ENCODE data around the gene RAD51B. TPM values are rescaled to one million over a fixed set of nuclear protein-coding genes. Genes with fewer than 3 reads are reported as not detected.

Gene RAD51B
- total and polyA plus RNA-seq, 4 donors, result 2.5 to 95.0 (median 9.6) TPM

GRCh38 chr14:68262567-68262966 is 443.0 kb downstream of the RAD51B start:
- H3K9me3 ChIP-seq (ENCODE audit: control insufficient read depth in 4 of 4, insufficient read depth in 3 of 4, low read length in 3 of 4), result no peaks in the 10 kb centered on the region
- no peak overlapping the region for H3K27ac ChIP-seq (ENCODE audit: low read depth in 1 of 2, low read length in 1 of 2)
- no peak for TF ChIP-seq CTCF (IDR thresholded peaks at IDR 0.05; ENCODE audit: control extremely low read depth, extremely low read depth)
- ATAC-seq (ENCODE audit: insufficient read depth, low FRiP score) (no peak), DNase-seq (no peak)
- WGBS, 2 donors, result 84 to 85% methylated on average over 3 of the region's 3 CpGs
- H3K9ac ChIP-seq (ENCODE audit: insufficient read depth in 1 of 2, low read length in 2 of 2), result no peak overlapping the region
- H3K4me3 ChIP-seq, result no peak overlapping the region
- H3K4me1 ChIP-seq (ENCODE audit: control insufficient read depth in 5 of 5, insufficient read depth in 5 of 5, low read length in 5 of 5), result peaks cover 3 to 56% (median 8%) of the 10 kb centered on the region in 5 donors
- H3K36me3 ChIP-seq (ENCODE audit: control insufficient read depth in 4 of 4, insufficient read depth in 4 of 4, low read length in 4 of 4), result no peaks in the 10 kb centered on the region
- H3K27me3 ChIP-seq (ENCODE audit: control insufficient read depth in 3 of 3, insufficient read depth in 3 of 3, low read length in 2 of 3), result no peaks in the 10 kb centered on the region

GRCh38 chr14:68263563-68264259 is 444.1 kb downstream of the RAD51B start:
- peak overlapping the region in 1 of 2 donors; percentile 9 for H3K27ac ChIP-seq (ENCODE audit: low read depth in 1 of 2, low read length in 1 of 2)
- no peak for TF ChIP-seq CTCF (IDR thresholded peaks at IDR 0.05; ENCODE audit: control extremely low read depth, extremely low read depth)
- H3K27me3 ChIP-seq (ENCODE audit: control insufficient read depth in 3 of 3, insufficient read depth in 3 of 3, low read length in 2 of 3), result no peaks in the 10 kb centered on the region
- no peak overlapping the region for H3K9ac ChIP-seq (ENCODE audit: insufficient read depth in 1 of 2, low read length in 2 of 2)
- H3K4me3 ChIP-seq, result no peak overlapping the region
- no peaks in the 10 kb centered on the region for H3K36me3 ChIP-seq (ENCODE audit: control insufficient read depth in 4 of 4, insufficient read depth in 4 of 4, low read length in 4 of 4)
- no peaks in the 10 kb centered on the region for H3K9me3 ChIP-seq (ENCODE audit: control insufficient read depth in 4 of 4, insufficient read depth in 3 of 4, low read length in 3 of 4)
- WGBS, 2 donors, result 66 to 77% methylated on average over 3 of the region's 3 CpGs
- ATAC-seq (ENCODE audit: insufficient read depth, low FRiP score) (no peak), DNase-seq (peak in 2 of 3 donors; percentile 95)
- peaks cover 3 to 67% (median 19%) of the 10 kb centered on the region in 5 donors for H3K4me1 ChIP-seq (ENCODE audit: control insufficient read depth in 5 of 5, insufficient read depth in 5 of 5, low read length in 5 of 5)

GRCh38 chr14:68264260-68264569 is 444.6 kb downstream of the RAD51B start:
- DNase-seq, result no peak
- H3K9ac ChIP-seq (ENCODE audit: insufficient read depth in 1 of 2, low read length in 2 of 2), result no peak overlapping the region
- H3K27ac ChIP-seq (ENCODE audit: low read depth in 1 of 2, low read length in 1 of 2), result peak overlapping the region in 1 of 2 donors; percentile 9
- TF ChIP-seq CTCF (IDR thresholded peaks at IDR 0.05; ENCODE audit: control extremely low read depth, extremely low read depth), result no peak
- H3K27me3 ChIP-seq (ENCODE audit: control insufficient read depth in 3 of 3, insufficient read depth in 3 of 3, low read length in 2 of 3), result no peaks in the 10 kb centered on the region
- H3K36me3 ChIP-seq (ENCODE audit: control insufficient read depth in 4 of 4, insufficient read depth in 4 of 4, low read length in 4 of 4), result no peaks in the 10 kb centered on the region
- ATAC-seq (ENCODE audit: insufficient read depth, low FRiP score), result no peak
- no peak overlapping the region for H3K4me3 ChIP-seq
- 73 to 86% methylated on average over 2 of the region's 2 CpGs for WGBS, 2 donors
- peaks cover 5 to 72% (median 24%) of the 10 kb centered on the region in 5 donors for H3K4me1 ChIP-seq (ENCODE audit: control insufficient read depth in 5 of 5, insufficient read depth in 5 of 5, low read length in 5 of 5)
- no peaks in the 10 kb centered on the region for H3K9me3 ChIP-seq (ENCODE audit: control insufficient read depth in 4 of 4, insufficient read depth in 3 of 4, low read length in 3 of 4)

- Histone ChIP-seq H3K9ac (ENCODE audit: insufficient read depth in 1 of 2, low read length in 2 of 2) (no peak overlapping the region), H3K36me3 (ENCODE audit: control insufficient read depth in 4 of 4, insufficient read depth in 4 of 4, low read length in 4 of 4) (no peaks in the 10 kb centered on the region), H3K27me3 (ENCODE audit: control insufficient read depth in 3 of 3, insufficient read depth in 3 of 3, low read length in 2 of 3) (no peaks in the 10 kb centered on the region), H3K27ac (ENCODE audit: low read depth in 1 of 2, low read length in 1 of 2) (no peak overlapping the region), H3K4me3 (no peak overlapping the region), H3K9me3 (ENCODE audit: control insufficient read depth in 4 of 4, insufficient read depth in 3 of 4, low read length in 3 of 4) (no peaks in the 10 kb centered on the region), H3K4me1 (ENCODE audit: control insufficient read depth in 5 of 5, insufficient read depth in 5 of 5, low read length in 5 of 5) (peaks cover 6 to 84% (median 44%) of the 10 kb centered on the region in 5 donors)
- DNase-seq (no peak), ATAC-seq (ENCODE audit: insufficient read depth, low FRiP score) (no peak)
- WGBS, 2 donors, result 91 to 94% methylated on average over 7 of the region's 7 CpGs
- TF ChIP-seq CTCF (IDR thresholded peaks at IDR 0.05; ENCODE audit: control extremely low read depth, extremely low read depth), result no peak
These were observed 447.4 kb downstream of the RAD51B start for GRCh38 chr14:68266998-68267397.
